HepG2 (cell line): ENCODE data around the gene VPS52. TPM values are rescaled to one million over a fixed set of nuclear protein-coding genes. Genes with fewer than 3 reads are reported as not detected.

ENCODE experiments used
- AKAP8 ChIP-seq: sonication (generic); formaldehyde crosslinking; IDR thresholded peaks from 2 replicates; pipeline ENCODE4 v1.5.1; 2020; ENCODE audit warnings: mild to moderate bottlenecking, missing genetic modification reagents
- ATAD3A ChIP-seq: sonication (generic); formaldehyde crosslinking; IDR thresholded peaks from 2 replicates; pipeline ENCODE4 v1.4.0; 2020; ENCODE audit warnings: missing genetic modification reagents
- DMAP1 ChIP-seq: IDR thresholded peaks from 2 replicates; pipeline ENCODE4 v1.6.1; 2016
- HINFP ChIP-seq: sonication (generic); formaldehyde crosslinking; IDR thresholded peaks from 2 replicates; pipeline ENCODE4 v1.4.0; 2020; ENCODE audit warnings: low read depth, mild to moderate bottlenecking, missing genetic modification reagents
- HNF1B ChIP-seq: sonication (generic); formaldehyde crosslinking; IDR thresholded peaks from 2 replicates; pipeline ENCODE4 v1.5.1; 2020; ENCODE audit warnings: mild to moderate bottlenecking, moderate library complexity, missing genetic modification reagents
- IKZF5 ChIP-seq: IDR thresholded peaks from 2 replicates; pipeline ENCODE4 v1.6.1; 2018; ENCODE audit warnings: missing genetic modification reagents, mild to moderate bottlenecking, missing compliant biosample characterization
- KAT7 ChIP-seq: IDR thresholded peaks from 2 replicates; pipeline ENCODE4 v1.6.1; 2018; ENCODE audit warnings: borderline replicate concordance, missing compliant biosample characterization
- NFE2 ChIP-seq: sonication (generic); formaldehyde crosslinking; IDR thresholded peaks from 2 replicates; pipeline ENCODE4 v1.4.0; 2020; ENCODE audit warnings: missing genetic modification reagents
- RAD51 ChIP-seq: fragments of 450-650 bp; IDR thresholded peaks from 2 replicates; pipeline ENCODE4 v1.6.1; 2016; ENCODE audit warnings: borderline replicate concordance
- REST ChIP-seq, 2 experiments: IDR thresholded peaks; 2 replicates each; pipeline ENCODE4 v1.6.1; 2011 to 2012; ENCODE audit warnings: low read length in 2 of 2, borderline replicate concordance in 1 of 2, low read depth in 1 of 2, mild to moderate bottlenecking in 1 of 2, moderate library complexity in 1 of 2
- YEATS2 ChIP-seq: sonication (generic); formaldehyde crosslinking; IDR thresholded peaks from 2 replicates; pipeline ENCODE4 v1.4.0; 2020; ENCODE audit warnings: missing genetic modification reagents, borderline replicate concordance
- ZBTB49 ChIP-seq: sonication (generic); formaldehyde crosslinking; IDR thresholded peaks from 2 replicates; pipeline ENCODE4 v1.4.0; 2020; ENCODE audit warnings: missing genetic modification reagents, borderline replicate concordance
- ZNF550 ChIP-seq: sonication (generic); formaldehyde crosslinking; IDR thresholded peaks from 2 replicates; pipeline ENCODE4 v1.4.0; 2020; ENCODE audit warnings: mild to moderate bottlenecking, missing genetic modification reagents, borderline replicate concordance
- ZNF75D ChIP-seq: sonication (generic); formaldehyde crosslinking; IDR thresholded peaks from 2 replicates; pipeline ENCODE4 v1.8.1; 2023; ENCODE audit warnings: missing genetic modification reagents, mild to moderate bottlenecking, borderline replicate concordance
- ZNF879 ChIP-seq: sonication (generic); formaldehyde crosslinking; IDR thresholded peaks from 2 replicates; pipeline ENCODE4 v1.8.1; 2023; ENCODE audit warnings: missing genetic modification reagents
- ZUFSP ChIP-seq: sonication (generic); formaldehyde crosslinking; IDR thresholded peaks from 2 replicates; pipeline ENCODE4 v1.9.0; 2021; ENCODE audit warnings: missing genetic modification reagents, mild to moderate bottlenecking, borderline replicate concordance
- polyA plus RNA-seq, 8 experiments: library from polyadenylated mRNA; depleted of rRNA in 3 of 8; stranded (reverse) in 7 of 8; unstranded in 1 of 8; fragments of >200 nt; fragmentation: Illumina TruSeq in 4 of 8; extraction: Trizol in 4 of 8; gene quantifications; 2 replicates each; pipeline versions ENCODE4 v1.2.1 to v1.2.3, GENCODE V29; 2011 to 2016; ENCODE audit warnings: low read depth in 4 of 8, missing spikeins in 1 of 8, mixed read lengths in 1 of 8; ENCODE audit not compliant: insufficient read depth in 1 of 8
- total RNA-seq, 5 experiments: library from RNA; depleted of rRNA; stranded (reverse); fragments of >200 nt; fragmentation: Illumina TruSeq; extraction: Trizol; gene quantifications; 2 replicates each; pipeline ENCODE4 v1.2.3, GENCODE V29; 2016; ENCODE audit warnings: low read depth in 1 of 5

The VPS52 gene
- total and polyA plus RNA-seq, 2 of the 13 experiments (the other 11 are each of a cell fraction or from before 2014, with no cell fraction given) = 48.9 to 85.5 TPM

GRCh38 chr6:33317669-33318425, 46.2 kb upstream of the VPS52 start, which contains the start of gene ZBTB22 (continued):
- TF ChIP-seq YEATS2 (no peak), DMAP1 (peak; percentile 26; the same call in 1 of the 2 replicates), ZNF75D (CRISPR knock-in tag) (no peak), HNF1B (CRISPR knock-in tag) (no peak; the same call in none of the 2 replicates), IKZF5 (CRISPR knock-in tag) (peak; percentile 36; the same call in 1 of the 2 replicates), ATAD3A (no peak), RAD51 (no peak), ZNF550 (no peak), NFE2 (CRISPR knock-in tag) (no peak), REST (IDR thresholded peaks at IDR 0.05; ENCODE audit: borderline replicate concordance in 1 of 2, low read depth in 1 of 2, low read length in 2 of 2) (no peak), ZUFSP (CRISPR knock-in tag) (no peak), AKAP8 (CRISPR knock-in tag) (no peak), ZNF879 (CRISPR knock-in tag) (peak; percentile 54; the same call in 1 of the 2 replicates), KAT7 (CRISPR knock-in tag) (no peak), ZBTB49 (no peak), HINFP (CRISPR knock-in tag) (no peak)
